H9 (cell line): ENCODE data around the gene COA1. TPM values are rescaled to one million over a fixed set of nuclear protein-coding genes. Genes with fewer than 3 reads are reported as not detected.

Source experiments
- DNase-seq: peaks from one replicate; pipeline ENCODE4 v3.0.0-alpha.2; 2017
- H2AFZ ChIP-seq: one replicate; pipeline ENCODE4 v1.6.1; 2013; ENCODE audit warnings: mild to moderate bottlenecking, low read length, control low read depth, moderate library complexity
- H2AK5ac ChIP-seq: 2 replicates; pipeline ENCODE4 v1.6.1; 2013; ENCODE audit warnings: low read length, control low read depth, mixed read lengths; ENCODE audit not compliant: insufficient read length
- H2BK120ac ChIP-seq: one replicate; pipeline ENCODE4 v1.6.1; 2013; ENCODE audit warnings: low read depth, mild to moderate bottlenecking, low read length, control low read depth, inconsistent platforms; ENCODE audit not compliant: poor library complexity, severe bottlenecking
- H2BK12ac ChIP-seq: 2 replicates; pipeline ENCODE4 v1.6.1; 2013; ENCODE audit warnings: low read length, control low read depth, mixed read lengths, low read depth; ENCODE audit not compliant: insufficient read length
- H2BK15ac ChIP-seq: 2 replicates; pipeline ENCODE4 v1.6.1; 2013; ENCODE audit warnings: low read depth, low read length, control low read depth
- H2BK20ac ChIP-seq: one replicate; pipeline ENCODE4 v1.6.1; 2013; ENCODE audit warnings: low read depth, mild to moderate bottlenecking, low read length, control low read depth, inconsistent platforms; ENCODE audit not compliant: poor library complexity, severe bottlenecking
- H2BK5ac ChIP-seq: 2 replicates; pipeline ENCODE4 v1.6.1; 2013; ENCODE audit warnings: low read length, control low read depth, mixed read lengths; ENCODE audit not compliant: insufficient read length
- H3K14ac ChIP-seq: 2 replicates; pipeline ENCODE4 v1.6.1; 2013; ENCODE audit warnings: low read length, control low read depth; ENCODE audit not compliant: insufficient read depth
- H3K18ac ChIP-seq: 2 replicates; pipeline ENCODE4 v1.6.1; 2013; ENCODE audit warnings: low read depth, mild to moderate bottlenecking, mixed read lengths, low read length, control low read depth; ENCODE audit not compliant: insufficient read length
- H3K23ac ChIP-seq: 2 replicates; pipeline ENCODE4 v1.6.1; 2013; ENCODE audit warnings: low read length, control low read depth, mixed read lengths, low read depth; ENCODE audit not compliant: insufficient read length
- H3K23me2 ChIP-seq: 2 replicates; pipeline ENCODE4 v1.6.1; 2013; ENCODE audit warnings: low read depth, mild to moderate bottlenecking, mixed read lengths, low read length, control low read depth; ENCODE audit not compliant: insufficient read length, poor library complexity, severe bottlenecking
- H3K27ac ChIP-seq: 2 replicates; pipeline ENCODE4 v1.5.1; 2013; ENCODE audit warnings: low read length, control low read depth, mixed read lengths, low read depth; ENCODE audit not compliant: insufficient read length
- H3K27me3 ChIP-seq: 2 replicates; pipeline ENCODE4 v1.6.1; 2013; ENCODE audit warnings: low read length, control low read depth, inconsistent platforms; ENCODE audit not compliant: insufficient read depth
- H3K4ac ChIP-seq: 2 replicates; pipeline ENCODE4 v1.6.1; 2013; ENCODE audit warnings: low read depth, mild to moderate bottlenecking, control low read depth, inconsistent platforms, low read length, moderate library complexity
- H3K4me1 ChIP-seq: 2 replicates; pipeline ENCODE4 v1.6.1; 2013; ENCODE audit warnings: low read length, control low read depth, inconsistent platforms; ENCODE audit not compliant: insufficient read depth
- H3K4me2 ChIP-seq: 2 replicates; pipeline ENCODE4 v1.6.1; 2013; ENCODE audit warnings: low read length, control low read depth, mixed read lengths; ENCODE audit not compliant: insufficient read length, insufficient read depth
- H3K56ac ChIP-seq: 2 replicates; pipeline ENCODE4 v1.6.1; 2013; ENCODE audit warnings: low read depth, mild to moderate bottlenecking, mixed read lengths, low read length, control low read depth; ENCODE audit not compliant: insufficient read length
- H3K79me1 ChIP-seq: 2 replicates; pipeline ENCODE4 v1.6.1; 2013; ENCODE audit warnings: low read depth, mild to moderate bottlenecking, moderate library complexity, low read length, control low read depth, inconsistent platforms; ENCODE audit not compliant: insufficient read depth, poor library complexity, severe bottlenecking
- H3K79me2 ChIP-seq: 2 replicates; pipeline ENCODE4 v1.6.1; 2013; ENCODE audit warnings: low read length, control low read depth, inconsistent platforms; ENCODE audit not compliant: insufficient read depth
- H3K9ac ChIP-seq: 2 replicates; pipeline ENCODE4 v1.6.1; 2013; ENCODE audit warnings: low read length, control low read depth, mixed read lengths; ENCODE audit not compliant: insufficient read length; ENCODE audit errors: extremely low read depth
- H3K9me3 ChIP-seq: one replicate; pipeline ENCODE4 v1.6.1; 2013; ENCODE audit warnings: low read depth, low read length, inconsistent platforms; ENCODE audit not compliant: control insufficient read depth
- H3T11ph ChIP-seq: one replicate; pipeline ENCODE4 v1.6.1; 2013; ENCODE audit warnings: mild to moderate bottlenecking, low read length, control low read depth, inconsistent platforms
- H4K20me1 ChIP-seq: one replicate; pipeline ENCODE4 v1.6.1; 2013; ENCODE audit not compliant: control insufficient read depth, insufficient read length, insufficient read depth
- H4K5ac ChIP-seq: 2 replicates; pipeline ENCODE4 v1.6.1; 2013; ENCODE audit warnings: low read depth, mild to moderate bottlenecking, mixed read lengths, low read length, control low read depth; ENCODE audit not compliant: insufficient read length
- H4K8ac ChIP-seq: replicated peaks from 2 replicates; pipeline ENCODE4 v1.6.1; 2013; ENCODE audit warnings: low read length, control low read depth, mixed read lengths, low read depth; ENCODE audit not compliant: insufficient read length
- H4K91ac ChIP-seq: 2 replicates; pipeline ENCODE4 v1.6.1; 2013; ENCODE audit warnings: low read depth, mild to moderate bottlenecking, moderate library complexity, mixed read lengths, low read length, control low read depth; ENCODE audit not compliant: insufficient read length
- H3K27ac Mint-ChIP-seq, 3 experiments: 2 replicates in 2 of 3; 3 replicates in 1 of 3; pipeline ENCODE4 v1.8.0; 2020 to 2021; ENCODE audit warnings: mixed read lengths in 3 of 3, mild to moderate bottlenecking in 1 of 3, moderate library complexity in 1 of 3
- H3K27me3 Mint-ChIP-seq: 2 replicates; pipeline ENCODE4 v1.8.0; 2021; ENCODE audit warnings: low read depth, mild to moderate bottlenecking, moderate library complexity, mixed read lengths
- H3K36me3 Mint-ChIP-seq, 3 experiments: 2 replicates in 2 of 3; 3 replicates in 1 of 3; pipeline ENCODE4 v1.8.0; 2020 to 2021; ENCODE audit warnings: low read depth in 3 of 3, mixed read lengths in 3 of 3; ENCODE audit not compliant: insufficient read depth in 1 of 3
- H3K4me1 Mint-ChIP-seq, 2 experiments: 2 replicates each; pipeline ENCODE4 v1.8.0; 2020; ENCODE audit warnings: mixed read lengths in 2 of 2
- H3K4me3 Mint-ChIP-seq, 2 experiments: 2 replicates in 1 of 2; 3 replicates in 1 of 2; pipeline ENCODE4 v1.8.0; 2020 to 2021; ENCODE audit warnings: mild to moderate bottlenecking in 2 of 2, mixed read lengths in 2 of 2, moderate library complexity in 1 of 2
- H3K9me3 Mint-ChIP-seq, 2 experiments: 2 replicates in 1 of 2; 3 replicates in 1 of 2; pipeline ENCODE4 v1.8.0; 2020; ENCODE audit warnings: mild to moderate bottlenecking in 2 of 2, mixed read lengths in 2 of 2, moderate library complexity in 1 of 2
- WGBS: extraction: QIAGEN DNeasy Blood & Tissue Kit; methylation state at CpG from one replicate; pipeline ENCODE4 v1.1.7; 2013; ENCODE audit warnings: missing lambda C conversion rate, low lambda C conversion rate, mixed read lengths; ENCODE audit not compliant: insufficient read length; ENCODE audit errors: extremely low coverage; 5-methylcytosine and 5-hydroxymethylcytosine counted together
- total RNA-seq: library from RNA; stranded (reverse); gene quantifications from 2 replicates; pipeline ENCODE4 v1.2.1, GENCODE V29; 2021
- TF ChIP-seq, protein P1 (sequence below): fragments of 200-600 bp; sonication (generic); conservative IDR thresholded peaks from 3 replicates; pipeline ENCODE4 v1.8.0; 2021; ENCODE audit warnings: antibody characterized with exemption, mild to moderate bottlenecking

The COA1 gene
- total RNA-seq, 1 experiment from 2014 or later = 138 TPM

DNA sequence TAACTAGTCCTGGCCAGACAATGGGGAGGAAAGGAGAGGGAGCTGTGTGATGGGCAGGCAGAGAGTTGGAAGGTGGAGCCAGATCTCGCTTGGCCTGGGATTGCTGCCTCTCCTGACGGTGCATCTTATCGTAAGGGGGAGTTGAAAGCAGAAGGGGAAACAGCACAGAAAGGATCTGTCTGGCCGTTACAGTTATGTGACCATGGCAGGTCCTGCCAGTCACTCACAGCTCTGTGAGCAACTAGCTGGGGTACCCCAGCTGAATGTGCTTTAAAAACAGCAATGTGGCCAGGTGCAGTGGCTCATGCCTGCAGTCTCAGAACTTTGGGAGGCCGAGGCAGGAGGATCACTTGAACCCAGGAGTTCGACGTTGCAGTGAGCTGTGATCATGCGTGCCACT, 37.2 kb upstream of the COA1 start:
- WGBS = no CpG with 5 or more reads among the region's 8 CpGs
- Histone ChIP-seq H4K5ac (no peak overlapping the region), H3K4me1 (peaks cover 2% of the 10 kb centered on the region; the same call in 1 of the 2 replicates), H2BK120ac (no peak overlapping the region), H3K23ac (no peak overlapping the region), H2BK20ac (no peak overlapping the region), H3K79me1 (no peaks in the 10 kb centered on the region), H3K27ac (no peak overlapping the region), H2BK5ac (no peak overlapping the region), H3K9ac (no peak overlapping the region), H2BK12ac (no peak overlapping the region), H3K23me2 (no peaks in the 10 kb centered on the region), H3K4ac (no peak overlapping the region), H4K91ac (no peak overlapping the region), H2AK5ac (no peak overlapping the region), H2BK15ac (no peak overlapping the region), H3K14ac (no peak overlapping the region), H4K20me1 (no peaks in the 10 kb centered on the region), H3K4me2 (no peak overlapping the region), H4K8ac (no peak overlapping the region), H3K18ac (no peak overlapping the region), H3K79me2 (0 out of 2 replicates have a peak, but pooled peaks cover 1% of the 10 kb centered on the region), H3K9me3 (no peaks in the 10 kb centered on the region), H3K56ac (no peak overlapping the region), H3T11ph (no peak overlapping the region), H3K27me3 (no peaks in the 10 kb centered on the region), H2AFZ (no peak overlapping the region)
- Mint-ChIP-seq H3K4me3 (0 out of 5 replicates have a peak overlapping the region, but pooled peaks of 1 of the 2 experiments have one; percentile 13), H3K27ac (peak overlapping the region in 1 of 3 experiments; percentile 57; a peak in 1 of 7 replicates), H3K9me3 (no peaks in the 10 kb centered on the region), H3K27me3 (no peaks in the 10 kb centered on the region; the same call in 1 of the 2 replicates), H3K36me3 (peaks cover 0 to 3% (median 0%) of the 10 kb centered on the region in 3 experiments; a peak in 1 of 7 replicates), H3K4me1 (peaks cover 23 to 36% of the 10 kb centered on the region in 2 experiments)
- TF ChIP-seq, protein P1, sequence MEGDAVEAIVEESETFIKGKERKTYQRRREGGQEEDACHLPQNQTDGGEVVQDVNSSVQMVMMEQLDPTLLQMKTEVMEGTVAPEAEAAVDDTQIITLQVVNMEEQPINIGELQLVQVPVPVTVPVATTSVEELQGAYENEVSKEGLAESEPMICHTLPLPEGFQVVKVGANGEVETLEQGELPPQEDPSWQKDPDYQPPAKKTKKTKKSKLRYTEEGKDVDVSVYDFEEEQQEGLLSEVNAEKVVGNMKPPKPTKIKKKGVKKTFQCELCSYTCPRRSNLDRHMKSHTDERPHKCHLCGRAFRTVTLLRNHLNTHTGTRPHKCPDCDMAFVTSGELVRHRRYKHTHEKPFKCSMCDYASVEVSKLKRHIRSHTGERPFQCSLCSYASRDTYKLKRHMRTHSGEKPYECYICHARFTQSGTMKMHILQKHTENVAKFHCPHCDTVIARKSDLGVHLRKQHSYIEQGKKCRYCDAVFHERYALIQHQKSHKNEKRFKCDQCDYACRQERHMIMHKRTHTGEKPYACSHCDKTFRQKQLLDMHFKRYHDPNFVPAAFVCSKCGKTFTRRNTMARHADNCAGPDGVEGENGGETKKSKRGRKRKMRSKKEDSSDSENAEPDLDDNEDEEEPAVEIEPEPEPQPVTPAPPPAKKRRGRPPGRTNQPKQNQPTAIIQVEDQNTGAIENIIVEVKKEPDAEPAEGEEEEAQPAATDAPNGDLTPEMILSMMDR = no peak
- DNase-seq = no peak
